Midbrain (tissue), 1 donor: Measurements from ENCODE around the gene C22orf39.

Source experiments
- DNase-seq: peaks from one replicate; lab custom pipeline; 2025; lab: John Stamatoyannopoulos, UW

The C22orf39 gene

DNA sequence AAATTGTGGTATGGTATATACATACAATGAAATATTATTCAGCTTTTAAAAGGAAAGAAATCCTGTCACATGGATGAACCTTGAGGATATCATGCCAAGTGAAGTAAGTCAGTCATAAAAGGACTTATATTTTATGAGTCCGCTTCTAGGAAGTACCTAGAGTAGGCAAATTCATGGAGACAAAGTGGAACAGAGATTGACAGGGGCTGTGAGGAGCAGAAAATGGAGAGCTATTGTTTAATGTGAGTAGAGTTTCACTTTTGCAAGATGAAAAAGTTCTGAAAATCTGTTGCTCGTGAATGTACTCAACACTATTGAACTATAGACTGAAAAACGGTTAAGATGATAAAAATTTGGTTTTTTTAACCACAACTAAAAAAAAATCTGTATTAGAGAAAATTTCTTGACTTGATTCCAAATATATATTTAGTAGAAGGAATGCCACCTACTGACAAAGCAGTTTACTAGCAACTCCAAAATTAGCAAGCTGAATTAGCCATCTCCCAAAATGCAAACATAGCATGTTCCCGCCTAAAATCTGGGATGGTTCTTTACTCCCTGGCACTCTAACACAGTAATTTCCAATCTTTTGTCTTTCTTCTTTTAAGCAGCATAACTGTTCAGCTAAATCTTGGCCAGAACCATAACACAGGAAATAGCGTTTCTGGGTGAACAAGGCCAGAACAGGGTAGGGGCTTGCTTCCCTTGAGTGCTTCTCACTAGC is 30.0 kb upstream of the C22orf39 start:
- no peak for DNase-seq

DNA sequence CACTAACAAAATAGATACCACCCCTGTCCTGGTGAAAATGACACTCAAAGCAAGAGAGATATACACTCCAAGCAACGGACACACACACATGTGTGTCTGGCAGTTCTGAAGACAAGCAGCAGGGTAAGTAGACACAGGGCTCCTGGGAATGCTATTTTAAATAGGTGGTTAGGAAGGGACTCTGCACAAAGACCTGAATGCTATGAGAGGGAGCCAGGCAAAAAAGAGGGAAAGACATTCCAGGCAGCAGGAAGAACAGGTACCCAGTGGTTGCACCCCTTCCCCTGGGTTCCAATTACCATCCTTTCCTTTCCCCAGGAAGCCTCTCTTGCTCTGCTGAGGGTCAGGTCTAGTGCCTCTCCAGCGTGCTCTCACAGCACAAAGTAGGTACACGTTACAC is 28.5 kb upstream of the C22orf39 start:
- no peak for DNase-seq

DNA sequence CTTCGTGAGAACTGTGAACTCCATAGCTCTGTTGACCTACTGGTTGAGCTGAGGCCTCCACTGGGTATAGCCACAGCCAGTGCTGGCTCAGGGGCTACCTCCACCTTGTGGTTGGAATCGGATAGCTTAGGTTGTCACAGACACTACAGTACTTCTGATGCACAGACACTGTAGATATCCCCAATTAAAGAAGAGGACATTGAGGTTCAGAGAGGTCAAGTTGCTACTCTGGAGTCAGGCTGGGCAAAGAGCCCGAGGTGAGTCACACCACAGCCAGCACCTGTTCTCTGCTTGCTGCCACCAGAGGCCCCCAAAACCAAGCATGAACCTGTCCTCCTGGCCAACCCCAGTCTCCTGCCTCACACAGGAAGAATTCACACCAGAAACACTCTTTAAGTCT is 26.1 kb upstream of the C22orf39 start:
- DNase-seq = no peak

DNA sequence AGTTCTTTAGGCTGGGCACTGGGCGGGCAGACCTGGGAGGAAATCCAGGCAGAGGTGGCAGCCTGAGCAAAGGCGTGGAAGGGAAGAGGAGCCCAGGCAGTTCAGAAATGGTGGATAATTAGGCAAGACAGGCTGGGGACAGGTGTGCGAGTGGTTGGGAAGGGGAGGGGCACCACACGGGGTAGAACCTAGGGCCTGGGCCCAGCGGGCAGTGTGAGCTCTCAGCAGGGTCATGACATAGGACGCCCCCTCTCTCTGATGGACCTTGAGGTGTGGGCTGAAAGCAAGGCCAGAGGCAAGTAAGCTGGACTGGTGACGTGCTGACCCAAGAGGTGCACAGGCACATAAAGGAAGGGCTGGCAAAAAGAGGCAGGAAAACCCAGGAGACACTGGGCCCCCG is 24.7 kb upstream of the C22orf39 start:
- DNase-seq = no peak

DNA sequence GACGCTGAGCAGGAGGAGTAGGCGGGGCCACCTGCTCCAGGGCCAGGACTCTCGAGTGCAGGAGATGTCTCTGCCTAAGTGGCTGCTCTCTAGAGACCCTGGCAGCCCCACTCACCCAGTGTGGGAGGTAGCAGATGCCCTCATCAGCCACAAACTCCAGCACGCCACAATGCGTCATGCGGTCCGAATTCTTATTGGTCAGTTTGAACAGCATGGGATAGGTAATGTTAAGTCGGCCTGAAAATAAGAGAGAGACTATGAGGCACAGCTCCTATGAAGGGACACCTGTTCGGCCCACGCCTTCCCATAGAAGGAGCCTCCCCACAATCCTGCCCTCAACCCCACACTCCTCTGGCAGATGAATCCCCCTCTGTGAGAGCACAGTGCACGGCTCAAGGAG is 24.1 kb upstream of the C22orf39 start:
- no peak for DNase-seq

DNA sequence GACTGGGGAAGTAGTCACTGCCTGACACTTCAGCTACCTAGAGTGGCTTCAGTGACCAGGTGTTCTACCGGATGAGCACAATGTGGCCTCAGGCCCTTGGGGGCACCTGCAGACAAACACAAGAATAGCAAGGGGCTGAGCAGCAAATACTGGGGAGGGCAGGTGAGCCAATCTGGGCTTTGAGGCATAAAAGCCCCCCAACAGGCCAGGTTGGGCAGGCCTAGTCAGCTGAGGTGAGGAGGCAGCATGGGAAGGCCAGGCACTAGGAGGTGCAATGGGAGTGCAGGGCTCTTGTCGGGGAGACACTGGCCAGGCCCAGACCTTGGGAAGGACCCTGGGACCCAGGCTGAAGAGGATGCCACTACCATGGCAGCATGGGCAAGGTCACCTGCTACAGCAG is 22.5 kb upstream of the C22orf39 start:
- DNase-seq = no peak

DNA sequence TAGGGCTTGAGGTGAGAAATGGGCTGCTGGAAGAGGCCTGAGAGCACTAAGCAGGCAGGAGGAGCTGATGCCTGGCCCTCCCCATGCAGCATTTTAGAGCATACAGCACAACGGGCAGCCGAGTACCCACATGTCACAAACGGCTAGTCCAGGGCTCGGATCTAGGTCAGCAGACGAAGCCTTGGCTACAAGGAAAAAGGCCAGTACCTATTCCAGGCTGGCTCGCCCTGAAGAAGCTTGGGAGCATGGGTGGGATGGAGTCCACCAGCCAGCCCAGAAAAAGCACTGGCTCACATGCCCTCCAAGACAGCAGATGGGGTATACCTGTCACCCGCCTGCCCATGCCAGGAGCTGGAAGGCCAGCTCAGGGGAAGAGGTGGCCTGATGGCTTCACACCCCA is 21.9 kb upstream of the C22orf39 start:
- no peak for DNase-seq

DNA sequence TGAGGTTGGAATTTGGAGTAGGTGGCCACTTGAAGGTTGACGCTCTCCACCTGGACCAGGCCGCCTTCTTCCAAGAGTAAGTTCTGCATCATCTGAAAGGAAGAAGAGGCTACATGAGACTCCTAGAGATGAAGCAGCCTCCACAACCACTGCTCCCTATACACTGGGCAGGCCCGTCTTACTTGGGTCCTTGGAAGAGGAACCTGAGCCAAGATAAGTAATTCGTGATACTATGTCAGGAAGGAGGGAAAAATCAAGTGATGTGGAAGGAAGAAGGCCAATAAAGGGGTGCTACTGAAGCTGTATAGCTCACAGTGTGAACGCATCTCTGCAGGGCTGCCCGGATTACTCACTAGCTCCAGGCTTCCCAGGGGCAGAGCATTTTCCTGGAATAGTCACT is 20.4 kb upstream of the C22orf39 start:
- DNase-seq = no peak

DNA sequence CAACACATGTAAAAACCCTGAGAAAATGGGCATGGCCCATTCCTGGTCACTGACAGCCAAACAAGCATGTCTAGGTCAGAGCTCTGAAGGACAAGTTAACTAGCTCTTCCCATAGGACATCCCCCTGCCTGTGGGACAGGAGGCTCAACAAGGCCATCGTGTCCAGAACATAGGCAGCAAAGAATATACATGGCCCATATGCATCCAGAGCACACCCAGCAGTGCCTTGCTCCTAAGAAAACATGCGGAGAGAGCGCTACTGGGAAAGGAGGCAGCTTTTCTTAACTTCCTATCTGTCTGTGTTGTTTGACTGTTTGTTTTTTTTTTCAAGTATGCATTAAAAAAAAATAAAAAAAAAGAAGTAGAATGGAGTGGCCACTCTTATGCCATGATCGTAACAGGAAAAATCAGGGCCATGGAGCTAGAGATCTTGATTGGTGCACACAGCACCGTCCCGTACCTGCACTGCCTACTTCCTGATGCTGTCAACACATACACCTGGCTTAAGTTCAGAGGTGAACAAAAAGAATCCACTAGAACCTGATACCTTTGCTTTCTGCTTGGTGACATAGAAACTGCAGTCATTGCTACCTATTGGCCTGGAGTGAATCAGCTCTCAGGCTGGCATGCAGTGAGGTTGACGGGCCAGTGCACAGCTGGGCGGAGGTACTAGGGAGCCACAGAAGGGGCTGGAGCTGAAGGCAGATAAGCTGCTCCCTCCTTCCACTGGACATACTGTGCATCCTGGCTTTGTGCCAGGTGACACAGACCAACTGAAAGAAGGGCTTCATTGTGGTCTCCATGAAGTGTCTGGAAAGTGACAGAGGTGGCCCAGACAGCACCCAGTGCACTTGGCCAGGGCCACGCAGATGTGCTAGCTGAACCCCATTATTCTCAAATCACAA is 19.6 kb upstream of the C22orf39 start:
- DNase-seq = no peak

DNA sequence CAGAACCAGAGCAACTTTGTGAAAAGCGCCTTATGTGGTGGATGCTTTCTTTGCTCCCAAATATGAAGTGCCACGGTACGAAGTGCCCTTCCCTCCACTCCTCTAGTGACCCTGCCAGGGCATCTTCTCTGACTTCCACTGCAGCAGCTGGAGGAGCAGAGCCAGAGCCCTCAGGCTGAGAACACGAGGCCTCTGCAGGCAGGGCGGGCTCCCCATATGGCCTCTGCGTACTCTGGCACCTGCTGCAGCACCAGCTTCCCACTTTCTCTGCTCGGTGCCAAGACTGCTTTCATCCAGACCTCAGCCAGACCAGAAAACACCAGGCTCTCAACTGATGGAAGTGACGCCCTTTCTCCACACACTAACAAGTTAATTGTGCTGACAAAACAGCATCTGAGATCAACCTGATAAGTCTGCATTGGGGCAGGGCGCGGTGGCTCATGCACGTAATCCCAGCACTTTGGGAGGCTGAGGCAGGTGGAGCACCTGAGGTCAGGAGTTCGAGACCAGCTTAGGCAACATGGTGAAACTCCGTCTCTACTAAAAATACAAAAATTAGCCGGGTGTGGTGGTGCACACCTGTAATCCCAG is 18.7 kb upstream of the C22orf39 start:
- no peak for DNase-seq

DNA sequence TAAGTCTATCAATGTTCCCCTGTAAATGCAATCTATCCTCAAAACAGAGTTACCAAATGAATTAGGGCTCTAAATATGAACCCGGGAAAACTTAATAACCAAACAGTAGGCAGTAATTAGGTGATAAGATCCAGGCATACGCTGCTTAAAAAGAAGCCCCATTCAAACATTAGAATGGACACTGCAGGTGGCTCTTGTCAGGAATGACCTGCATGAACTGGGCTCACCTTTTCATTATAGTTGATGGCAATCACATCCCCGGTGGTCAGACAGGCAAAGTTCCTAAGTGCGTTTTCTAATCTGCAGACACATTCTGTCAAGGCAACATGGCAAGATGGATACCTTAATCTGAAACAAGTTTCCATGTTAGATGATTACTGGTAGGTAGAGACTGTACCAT is 17.5 kb upstream of the C22orf39 start:
- DNase-seq = no peak

DNA sequence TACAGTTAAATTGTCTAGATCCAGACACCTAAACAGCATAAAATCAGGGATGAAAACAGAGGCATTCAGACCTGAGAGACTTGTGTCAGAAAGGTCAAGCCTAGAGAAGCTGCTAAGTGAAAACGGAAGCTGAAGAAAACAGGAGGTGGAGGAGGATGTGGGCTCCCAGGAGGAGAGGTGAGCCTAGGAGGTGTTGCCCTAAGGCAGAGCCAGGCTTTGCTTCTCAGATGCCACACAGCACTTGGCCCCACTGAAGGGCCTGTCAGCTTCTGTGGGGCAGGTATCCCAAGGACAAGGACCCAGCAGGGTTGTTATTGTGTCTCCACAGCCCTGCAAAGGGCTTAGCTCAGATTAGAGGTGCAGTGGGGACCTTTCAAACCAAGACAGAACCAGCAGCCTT is 17.0 kb upstream of the C22orf39 start:
- no peak for DNase-seq

DNA sequence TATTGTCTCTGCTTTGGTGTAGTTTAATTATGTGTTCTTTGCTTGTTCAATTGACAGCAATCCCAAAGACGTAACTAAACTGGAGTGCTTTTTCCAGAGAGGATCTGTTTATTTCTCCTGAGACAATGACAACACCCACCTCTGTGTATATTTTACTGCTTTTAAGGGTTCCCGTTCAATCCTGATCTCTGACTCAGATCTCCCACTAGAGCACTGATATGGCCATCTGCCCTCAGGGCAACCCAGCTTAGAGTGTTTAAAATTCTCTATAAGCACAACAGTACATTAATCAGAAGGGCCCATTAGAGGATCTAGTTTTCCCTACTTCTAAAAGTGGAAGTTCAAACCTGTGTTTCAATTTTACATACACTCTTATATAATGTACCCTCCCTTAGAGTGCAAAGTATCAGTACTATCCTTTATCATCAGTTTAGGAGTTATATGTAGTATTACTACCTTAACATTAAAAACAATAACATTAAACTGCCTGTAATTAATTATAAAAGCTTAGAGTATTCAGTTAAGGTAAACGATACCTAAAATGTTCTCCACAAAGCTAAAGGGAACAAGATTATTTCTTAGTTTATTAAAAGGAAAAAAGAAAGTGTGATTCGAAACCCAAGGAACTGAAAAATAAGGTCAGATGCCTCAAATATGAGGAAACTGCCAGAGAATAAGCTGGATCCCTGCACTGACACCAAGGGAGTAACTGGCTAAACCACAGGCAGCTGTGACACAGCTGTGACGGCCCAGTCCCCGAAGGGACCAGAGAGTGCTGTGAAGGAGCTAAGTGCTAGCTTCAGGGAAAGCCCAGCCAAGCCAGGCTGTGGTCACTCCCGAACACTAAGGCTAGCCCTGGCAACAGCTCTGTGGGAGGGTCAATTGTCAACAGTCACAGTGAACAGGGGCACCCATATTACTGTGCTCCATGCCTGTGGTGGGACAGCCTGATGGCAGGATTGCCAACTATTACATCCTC is 16.3 kb upstream of the C22orf39 start:
- DNase-seq = no peak

DNA sequence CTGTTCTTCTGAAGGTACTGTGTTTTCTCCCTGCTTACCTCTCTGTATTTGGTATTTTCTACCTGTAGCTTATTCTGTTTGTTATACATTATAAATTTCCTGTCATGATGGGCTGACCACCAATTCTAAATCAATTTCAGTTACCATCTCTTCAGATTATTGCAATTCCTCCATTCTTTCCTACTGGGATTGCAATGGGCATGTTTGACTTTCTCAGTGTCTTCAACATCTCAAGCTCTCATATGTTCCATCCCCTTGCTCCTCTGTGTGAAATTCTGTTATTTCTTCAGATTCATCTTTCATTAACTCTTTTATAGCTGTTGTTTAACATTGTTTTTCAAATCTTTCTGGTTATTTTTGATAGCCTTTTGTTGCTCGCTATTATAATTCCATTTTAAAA is 15.5 kb upstream of the C22orf39 start:
- no peak for DNase-seq

DNA sequence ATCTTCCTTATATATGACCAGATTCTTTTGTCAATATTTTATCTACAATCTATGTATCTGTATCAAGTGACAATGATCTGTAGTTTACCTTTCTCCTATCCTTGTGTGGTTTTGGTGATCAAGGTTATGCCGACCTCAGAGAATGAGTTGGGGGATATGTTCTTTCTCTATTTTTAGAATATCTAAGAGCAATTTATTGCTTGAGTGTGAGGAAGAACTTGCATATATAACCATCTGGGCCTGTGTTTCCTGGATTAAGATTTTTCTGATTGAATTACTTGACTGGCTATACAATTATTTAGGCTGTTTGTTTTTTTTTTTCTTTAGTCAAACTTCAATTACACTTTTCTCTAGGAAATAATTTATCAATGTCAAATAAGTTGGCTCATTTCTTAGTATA is 14.0 kb upstream of the C22orf39 start:
- DNase-seq = no peak

DNA sequence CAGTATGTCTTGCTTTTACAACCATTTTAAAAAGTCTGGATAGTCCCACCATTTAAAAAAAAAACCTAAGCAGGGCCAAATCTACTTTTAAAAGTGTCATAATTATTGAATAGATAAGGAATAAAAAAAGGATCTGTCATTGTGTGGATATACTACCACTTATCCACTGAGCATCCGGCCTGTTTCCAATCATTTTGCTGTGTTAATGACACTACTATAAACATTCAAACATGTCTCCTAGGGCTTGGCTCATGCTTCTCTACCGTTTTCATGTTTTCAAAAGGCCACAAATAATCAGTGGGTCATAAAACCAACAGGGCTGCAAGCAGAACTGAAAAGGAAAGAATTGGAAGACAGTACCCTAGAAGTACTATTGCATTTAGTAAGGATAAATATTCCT is 12.5 kb upstream of the C22orf39 start:
- no peak for DNase-seq

DNA sequence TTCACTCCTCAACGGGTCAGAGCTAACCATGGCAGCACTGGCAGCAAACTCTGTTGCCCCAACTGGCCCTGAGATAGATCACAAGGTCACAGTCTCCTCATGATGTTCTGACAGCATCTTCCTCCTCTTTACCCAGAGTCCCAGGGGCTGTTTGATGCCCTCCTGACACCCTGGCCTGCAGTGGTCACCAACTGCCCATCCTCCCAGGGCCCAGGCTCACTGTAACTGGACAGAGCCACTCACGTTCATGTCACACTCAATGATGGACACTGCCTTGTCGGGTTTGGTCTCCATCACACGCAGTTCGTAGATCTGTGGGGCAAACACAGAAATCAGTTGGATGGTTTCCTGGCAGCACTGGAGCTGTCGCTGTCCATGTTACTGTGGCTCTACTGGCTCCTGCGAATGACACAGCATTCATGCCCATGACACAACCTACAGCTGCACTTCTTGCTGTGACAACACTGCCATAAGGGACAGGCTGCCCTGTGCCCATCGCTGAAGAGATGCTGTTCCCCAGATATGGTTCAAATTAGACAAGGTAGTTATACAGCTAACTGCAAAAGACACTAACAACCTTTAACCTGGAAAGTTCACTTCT is 10.4 kb upstream of the C22orf39 start:
- no peak for DNase-seq

DNA sequence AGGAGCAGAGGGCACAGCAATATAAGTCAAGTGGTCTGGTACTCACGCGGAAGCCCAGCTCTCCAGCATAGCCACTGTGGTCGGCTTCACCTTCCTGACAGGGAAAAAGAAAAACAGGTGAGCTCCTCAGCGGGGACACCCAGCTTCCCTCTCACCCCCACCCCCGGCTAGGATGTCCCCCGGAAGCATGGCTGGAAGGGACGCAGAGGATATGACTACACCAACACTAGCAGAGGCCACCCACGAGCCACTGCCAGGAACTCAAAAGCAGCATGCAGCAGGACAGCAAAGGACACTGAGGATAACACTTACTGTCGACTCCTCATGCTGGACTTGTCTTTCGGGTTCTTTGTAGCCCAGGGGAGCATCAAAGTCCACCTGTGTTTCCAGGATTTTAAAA is 9.0 kb upstream of the C22orf39 start:
- no peak for DNase-seq

DNA sequence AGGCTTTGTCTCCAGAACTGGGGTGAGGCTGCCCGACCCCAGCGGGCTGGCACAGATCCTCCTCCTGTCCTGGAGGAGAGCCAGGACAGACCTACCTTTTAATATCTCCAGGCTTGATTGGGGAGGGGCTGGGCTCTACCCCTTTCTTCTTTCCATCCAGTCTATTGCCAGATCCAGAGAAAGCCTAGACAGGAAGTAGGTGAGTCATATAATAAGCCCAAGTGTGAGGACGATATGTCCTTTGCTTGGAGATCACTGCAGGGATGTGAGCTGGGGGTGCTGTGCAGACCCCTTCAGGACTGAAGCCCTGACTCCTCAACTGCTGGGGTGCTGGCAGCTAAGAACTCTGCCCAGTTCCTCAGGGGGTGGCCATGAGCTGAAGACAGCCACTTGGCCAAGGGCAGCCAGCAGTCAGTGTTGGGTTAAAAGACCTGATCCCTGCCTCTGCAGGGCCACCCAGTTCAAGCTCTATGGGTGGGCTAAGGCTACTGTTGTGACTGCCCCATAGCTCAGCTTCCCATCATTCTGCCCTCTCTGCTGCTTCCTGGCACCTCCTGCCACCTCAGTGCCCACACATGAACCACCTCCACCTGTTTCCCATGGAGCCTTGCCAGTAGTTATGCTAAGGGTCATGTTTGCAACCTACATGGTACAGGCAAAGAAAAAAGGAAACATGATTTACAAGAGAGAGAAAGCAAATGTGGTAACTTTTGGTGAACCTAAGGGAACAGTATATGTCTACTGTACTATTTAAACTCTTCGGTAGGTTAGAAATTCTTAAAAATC is 8.3 kb upstream of the C22orf39 start:
- DNase-seq = no peak

DNA sequence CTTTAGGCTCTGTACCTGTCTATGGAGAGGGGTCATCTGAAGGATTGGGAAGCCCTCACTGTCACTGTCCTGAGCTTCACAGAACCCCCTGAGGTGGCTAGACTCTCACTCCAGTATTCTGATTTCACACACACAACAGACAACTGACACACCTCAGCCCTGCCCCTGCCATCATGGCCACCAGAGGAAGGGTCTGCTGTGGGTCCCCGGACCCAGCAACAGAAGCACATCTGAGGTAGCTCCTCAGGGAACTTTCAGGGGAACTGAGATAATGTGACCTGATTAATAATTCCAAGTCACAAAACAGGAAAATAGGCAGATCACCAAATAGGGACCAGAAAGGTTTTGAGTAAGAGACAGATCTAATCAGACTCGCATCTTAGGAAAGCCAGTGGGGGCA is 7.5 kb upstream of the C22orf39 start:
- DNase-seq = no peak

DNA sequence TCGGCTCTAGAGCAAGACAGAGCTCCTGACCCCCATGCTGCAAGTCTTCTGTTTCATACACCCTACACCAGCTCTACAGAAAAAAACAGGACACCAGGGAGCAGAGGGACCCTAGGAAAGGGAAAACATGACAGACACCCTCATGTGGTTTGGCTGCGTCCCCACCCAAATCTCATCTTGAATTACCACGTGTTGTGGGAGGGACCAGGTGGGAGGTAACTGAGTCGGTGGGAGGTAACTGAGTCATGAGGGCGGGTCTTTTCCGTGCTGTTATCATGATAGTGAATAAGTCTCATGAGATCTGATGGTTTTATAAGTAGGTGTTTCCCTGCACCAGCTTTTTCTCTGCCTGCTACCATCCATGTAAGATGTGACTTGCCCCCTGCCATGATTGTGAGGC is 6.6 kb upstream of the C22orf39 start:
- DNase-seq = no peak
